Thyroid gland (tissue), 4 donors: ENCODE measurements around the gene GPSM1. TPM values are rescaled to one million over a fixed set of nuclear protein-coding genes. Genes with fewer than 3 reads are reported as not detected.

Experiments used
- DNase-seq, 2 donors: peaks; one replicate each; pipeline ENCODE4 v3.0.0-alpha.2; 2019
- H3K27ac ChIP-seq, 3 donors: fragments of 200-600 bp; sonication (generic); 1 replicate in 2 of 3; 2 replicates in 1 of 3; pipeline ENCODE4 v1.5.1; 2016 to 2019; ENCODE audit warnings: mild to moderate bottlenecking in 1 of 3, moderate library complexity in 1 of 3
- H3K27me3 ChIP-seq: fragments of 200-600 bp; sonication (generic); one replicate; pipeline ENCODE4 v1.5.1; 2019
- H3K36me3 ChIP-seq, 2 donors: fragments of 200-600 bp; sonication (generic); one replicate each; pipeline ENCODE4 v1.5.1; 2016 to 2019
- H3K4me1 ChIP-seq, 2 donors: fragments of 200-600 bp; sonication (generic); one replicate each; pipeline ENCODE4 v1.5.1; 2017 to 2019
- H3K4me3 ChIP-seq, 3 donors: fragments of 200-600 bp; sonication (generic); replicated peaks in 1 of 3; 1 replicate in 2 of 3; 2 replicates in 1 of 3; pipeline ENCODE4 v1.5.1; 2016; ENCODE audit warnings: mild to moderate bottlenecking in 1 of 3
- H3K9me3 ChIP-seq: fragments of 200-600 bp; sonication (generic); one replicate; pipeline ENCODE4 v1.5.1; 2017
- POLR2A ChIP-seq, 2 donors: fragments of 450-650 bp; IDR thresholded peaks; one replicate each; pipeline ENCODE4 v1.6.1; 2017; ENCODE audit warnings: antibody characterized with exemption in 2 of 2, mild to moderate bottlenecking in 2 of 2, moderate library complexity in 1 of 2
- WGBS, 2 donors: methylation state at CpG; one replicate each; pipeline ENCODE4 v1.1.5; 2017; 5-methylcytosine and 5-hydroxymethylcytosine counted together
- intact Hi-C: fragments of 100-400 bp; cut with DNase I; formaldehyde crosslinking; loops from one replicate; pipeline ENCODE4 v1.15.1; 2023
- total RNA-seq, 4 donors: library from RNA; depleted of rRNA; stranded (reverse); fragments of >200 nt; gene quantifications; one replicate each; pipeline ENCODE4 v1.2.3, GENCODE V29; 2016
- TF ChIP-seq, protein P1 (sequence below), 6 experiments: fragments of 200-600 bp in 3 of 6; fragments of 450-650 bp in 3 of 6; sonication (generic) in 3 of 6; IDR thresholded peaks; one replicate each; pipeline ENCODE4 v1.5.1; 2016 to 2019; ENCODE audit warnings: antibody characterized with exemption in 6 of 6, mild to moderate bottlenecking in 2 of 6, inconsistent platforms in 1 of 6, moderate library complexity in 1 of 6

Gene GPSM1
- total RNA-seq, 4 donors from 2014 or later = 5.9 to 18.1 (median 12.2) TPM

DNA sequence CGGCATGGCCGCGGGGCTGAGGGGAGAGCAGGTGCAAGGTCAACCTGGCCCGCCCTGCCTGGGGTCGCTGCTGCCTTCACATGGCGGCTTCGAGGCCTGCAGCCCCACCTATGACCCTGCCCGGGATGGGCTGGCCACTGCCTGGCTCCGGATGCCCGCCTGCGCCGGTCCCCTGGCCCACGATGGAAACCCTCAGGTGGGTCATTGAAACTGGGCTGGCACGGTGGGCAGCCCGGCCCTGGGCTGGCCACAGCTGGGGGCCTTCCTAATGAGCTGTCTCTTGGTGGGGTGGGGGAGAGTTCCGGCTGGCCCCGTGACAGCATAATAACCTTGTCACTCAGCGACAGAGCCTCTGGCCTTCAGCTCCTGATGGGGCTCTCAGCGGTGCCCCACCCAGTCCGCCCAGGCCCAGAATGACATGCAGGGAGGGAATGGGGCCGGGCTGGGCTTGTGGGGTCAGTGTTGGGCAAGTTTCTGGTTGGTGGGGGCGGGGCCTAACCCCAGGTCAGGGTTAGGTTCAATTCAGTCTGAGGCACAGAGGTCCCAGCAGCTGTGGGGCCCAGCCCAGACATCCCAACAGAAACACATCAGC, 23.4 kb upstream of the GPSM1 start, which contains the start of gene CCDC187:
Gene CCDC187 (minus strand): TSS at position 270 of the 592 bp plus-strand sequence. CDS start 264 bp downstream, at position 6.
- H3K4me3 ChIP-seq = no peak within 1 kb of the TSS
- no peaks in the 10 kb centered on the region for H3K36me3 ChIP-seq
- no peak for TF ChIP-seq POLR2A (IDR thresholded peaks at IDR 0.05)
- TF ChIP-seq, protein P1, sequence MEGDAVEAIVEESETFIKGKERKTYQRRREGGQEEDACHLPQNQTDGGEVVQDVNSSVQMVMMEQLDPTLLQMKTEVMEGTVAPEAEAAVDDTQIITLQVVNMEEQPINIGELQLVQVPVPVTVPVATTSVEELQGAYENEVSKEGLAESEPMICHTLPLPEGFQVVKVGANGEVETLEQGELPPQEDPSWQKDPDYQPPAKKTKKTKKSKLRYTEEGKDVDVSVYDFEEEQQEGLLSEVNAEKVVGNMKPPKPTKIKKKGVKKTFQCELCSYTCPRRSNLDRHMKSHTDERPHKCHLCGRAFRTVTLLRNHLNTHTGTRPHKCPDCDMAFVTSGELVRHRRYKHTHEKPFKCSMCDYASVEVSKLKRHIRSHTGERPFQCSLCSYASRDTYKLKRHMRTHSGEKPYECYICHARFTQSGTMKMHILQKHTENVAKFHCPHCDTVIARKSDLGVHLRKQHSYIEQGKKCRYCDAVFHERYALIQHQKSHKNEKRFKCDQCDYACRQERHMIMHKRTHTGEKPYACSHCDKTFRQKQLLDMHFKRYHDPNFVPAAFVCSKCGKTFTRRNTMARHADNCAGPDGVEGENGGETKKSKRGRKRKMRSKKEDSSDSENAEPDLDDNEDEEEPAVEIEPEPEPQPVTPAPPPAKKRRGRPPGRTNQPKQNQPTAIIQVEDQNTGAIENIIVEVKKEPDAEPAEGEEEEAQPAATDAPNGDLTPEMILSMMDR (IDR thresholded peaks at IDR 0.05) = no peak
- no peaks in the 10 kb centered on the region for H3K9me3 ChIP-seq
- no peak within 1 kb of the TSS for H3K27ac ChIP-seq
- no peaks in the 10 kb centered on the region for H3K27me3 ChIP-seq
- DNase-seq = no peak
- H3K4me1 ChIP-seq = peaks cover 2 to 6% of the 10 kb centered on the region in 2 donors
- WGBS, 2 donors = 73 to 78% methylated on average over 4 to 18 of the region's 22 CpGs
- intact Hi-C loops = no loop called here

DNA sequence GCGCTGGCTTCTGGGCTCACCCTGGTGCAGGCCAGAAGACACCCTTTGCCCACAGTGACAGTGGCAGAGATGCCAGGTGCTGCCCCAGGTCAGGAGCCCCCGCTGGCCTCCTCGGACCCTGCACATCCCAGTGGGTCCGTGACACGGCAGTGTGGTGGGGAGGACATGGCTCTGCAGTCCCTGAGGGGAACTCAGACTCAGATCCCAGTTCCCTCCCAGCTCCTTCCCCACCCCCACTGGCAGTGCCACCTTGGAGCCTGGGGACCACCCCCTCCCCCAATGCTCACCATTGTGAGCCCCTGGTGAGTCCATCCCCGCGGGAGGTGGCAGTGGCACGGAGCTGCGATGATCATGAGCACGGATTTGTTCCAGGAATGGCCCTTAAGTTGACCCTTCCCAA, 22.9 kb upstream of the GPSM1 start:
- Histone ChIP-seq H3K4me3 (no peak overlapping the region), H3K36me3 (no peaks in the 10 kb centered on the region), H3K9me3 (no peaks in the 10 kb centered on the region), H3K27me3 (no peaks in the 10 kb centered on the region), H3K4me1 (peaks cover 8 to 11% of the 10 kb centered on the region in 2 donors), H3K27ac (no peak overlapping the region)
- WGBS, 2 donors = 83% methylated on average over 5 of the region's 10 CpGs; no CpG with 5 or more reads in 1 of the 2 donors
- intact Hi-C loops = no loop called here
- TF ChIP-seq, protein P1 (IDR thresholded peaks at IDR 0.05) = no peak
- TF ChIP-seq POLR2A (IDR thresholded peaks at IDR 0.05) = no peak
- no peak for DNase-seq

DNA sequence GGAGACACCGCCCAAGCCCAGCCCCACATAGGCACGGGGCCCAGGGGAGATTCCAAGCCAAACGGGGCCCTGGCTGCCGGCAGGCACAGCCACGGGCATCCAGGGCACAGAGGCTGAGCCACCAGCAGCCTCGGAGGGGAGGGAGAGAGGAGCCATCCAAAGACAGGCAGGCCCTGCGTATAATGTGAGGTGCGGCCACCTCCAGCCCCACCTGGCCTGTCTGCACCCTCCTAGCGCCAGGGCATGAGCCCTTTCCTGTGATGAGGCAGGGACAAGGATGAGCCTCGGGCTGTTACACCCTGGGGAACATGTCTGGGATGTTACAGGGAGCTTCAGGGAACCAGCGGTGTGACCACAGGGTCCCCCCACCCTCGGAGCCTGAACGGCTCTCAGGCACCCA, 22.4 kb upstream of the GPSM1 start:
- no peak for DNase-seq
- intact Hi-C loops = no loop called here

DNA sequence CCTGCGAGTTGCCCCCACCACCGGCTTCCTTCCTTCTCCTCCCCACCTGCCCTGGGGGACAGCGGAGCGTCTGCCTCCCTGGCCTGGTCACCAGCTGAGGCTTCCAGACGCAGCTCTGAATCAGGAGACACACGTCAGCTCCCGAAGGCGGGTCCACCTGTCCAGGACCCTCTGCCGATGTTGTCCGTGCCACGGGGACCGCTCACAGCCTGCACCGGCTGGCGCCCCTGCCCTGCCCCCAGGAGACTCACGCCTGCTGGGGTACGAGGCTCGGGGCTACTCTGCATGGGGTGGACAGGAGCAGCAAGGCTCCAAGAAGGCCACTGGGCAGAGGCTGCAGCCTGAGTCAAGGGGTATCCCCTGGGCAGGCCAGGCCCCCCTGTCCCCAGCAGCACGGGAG, 21.5 kb upstream of the GPSM1 start:
- no peaks in the 10 kb centered on the region for H3K27me3 ChIP-seq
- WGBS, 2 donors = 76 to 78% methylated on average over 3 to 18 of the region's 18 CpGs

More for the DNA sequence above, 22.4 kb upstream of the GPSM1 start:
- Histone ChIP-seq H3K4me1 (peaks cover 9 to 17% of the 10 kb centered on the region in 2 donors), H3K9me3 (no peaks in the 10 kb centered on the region), H3K4me3 (no peak overlapping the region), H3K27me3 (no peaks in the 10 kb centered on the region), H3K27ac (no peak overlapping the region), H3K36me3 (no peaks in the 10 kb centered on the region)
- TF ChIP-seq, protein P1 (IDR thresholded peaks at IDR 0.05) = no peak
- no peak for TF ChIP-seq POLR2A (IDR thresholded peaks at IDR 0.05)
- WGBS, 2 donors = 59 to 69% methylated on average over 4 to 13 of the region's 13 CpGs

More for the DNA sequence above, 21.5 kb upstream of the GPSM1 start:
- no peak for TF ChIP-seq POLR2A (IDR thresholded peaks at IDR 0.05)
- TF ChIP-seq, protein P1 (IDR thresholded peaks at IDR 0.05) = no peak
- intact Hi-C loops = no loop called here
- no peaks in the 10 kb centered on the region for H3K36me3 ChIP-seq
- peaks cover 17 to 25% of the 10 kb centered on the region in 2 donors for H3K4me1 ChIP-seq
- no peaks in the 10 kb centered on the region for H3K9me3 ChIP-seq
- H3K4me3 ChIP-seq = no peak overlapping the region
- no peak overlapping the region for H3K27ac ChIP-seq
- DNase-seq = no peak
